GM12891 (cell line): ENCODE measurements around the gene APBB2.

Experiments
- PAX5 ChIP-seq: IDR thresholded peaks from 2 replicates; pipeline ENCODE4 v1.6.1; 2011; ENCODE audit warnings: low read length, moderate library complexity, mild to moderate bottlenecking; ENCODE audit not compliant: insufficient read depth, severe bottlenecking
- POLR2A ChIP-seq: IDR thresholded peaks from 2 replicates; pipeline ENCODE4 v1.6.1; 2011; ENCODE audit warnings: low read depth, low read length, control low read depth
- POLR2AphosphoS5 ChIP-seq: IDR thresholded peaks from 2 replicates; pipeline ENCODE4 v1.6.1; 2011; ENCODE audit warnings: low read depth, low read length, control low read depth
- POU2F2 ChIP-seq: IDR thresholded peaks from 2 replicates; pipeline ENCODE4 v1.6.1; 2011; ENCODE audit warnings: low read depth, mild to moderate bottlenecking, control low read depth, low read length, moderate library complexity
- SPI1 ChIP-seq: IDR thresholded peaks from 2 replicates; pipeline ENCODE4 v1.6.1; 2011; ENCODE audit warnings: low read depth, low read length, control low read depth
- TAF1 ChIP-seq: IDR thresholded peaks from 2 replicates; pipeline ENCODE4 v1.6.1; 2011; ENCODE audit warnings: low read depth, low read length, control low read depth

DNA sequence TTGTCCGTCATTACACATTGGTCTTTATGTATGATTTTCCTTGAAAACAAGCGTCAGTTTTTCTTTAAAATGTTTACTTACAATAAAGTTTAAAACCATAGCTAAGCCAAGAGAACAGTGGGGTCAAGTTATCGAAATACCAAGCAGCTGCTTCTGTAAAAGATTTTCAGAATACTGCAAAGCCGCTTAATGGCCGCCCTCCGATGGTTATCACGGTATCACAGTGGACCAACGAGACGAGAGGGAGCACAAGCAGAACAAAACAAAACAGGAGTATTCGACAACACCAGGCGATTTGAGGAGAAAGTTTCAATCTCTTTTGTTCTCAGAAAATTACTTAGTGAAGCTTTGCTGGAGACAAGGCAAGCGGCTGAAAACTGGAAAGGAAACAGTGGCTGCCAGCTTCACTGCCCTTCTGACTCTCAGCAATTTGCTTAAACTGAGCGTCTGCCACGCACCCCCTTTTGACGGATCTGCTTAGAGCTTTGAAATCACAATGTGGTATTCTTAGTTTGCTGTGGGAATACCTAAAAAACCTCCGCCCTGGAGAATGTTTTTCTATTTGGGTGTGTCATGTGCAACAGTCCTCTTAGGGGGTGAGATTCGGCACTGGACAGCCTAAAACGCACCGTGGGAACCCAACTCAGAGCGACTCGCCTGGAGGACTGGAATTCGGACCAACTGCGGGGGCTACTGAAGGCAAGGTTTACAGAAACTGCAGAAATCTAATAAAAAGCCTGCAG lies 264.8 kb downstream of the APBB2 start:
- TF ChIP-seq POLR2AphosphoS5 (no peak), POLR2A (no peak), SPI1 (no peak), POU2F2 (no peak), TAF1 (no peak), PAX5 (no peak)
